Uterus (tissue), 4 donors: ENCODE measurements around the gene MANEAL. TPM values are rescaled to one million over a fixed set of nuclear protein-coding genes. Genes with fewer than 3 reads are reported as not detected.

Source experiments
- DNase-seq, 2 donors: peaks; one replicate each; pipeline ENCODE4 v3.0.0-alpha.2; 2019 to 2020
- H3K27ac ChIP-seq, 2 donors: fragments of 200-600 bp; sonication (generic); 1 replicate in 1 of 2; 2 replicates in 1 of 2; pipeline ENCODE4 v1.5.1; 2016 to 2018
- H3K27me3 ChIP-seq, 2 donors: fragments of 200-600 bp; sonication (generic); one replicate each; pipeline ENCODE4 v1.5.1; 2018 to 2019; ENCODE audit warnings: control low read depth in 1 of 2
- H3K36me3 ChIP-seq, 2 donors: fragments of 200-600 bp; sonication (generic); one replicate each; pipeline ENCODE4 v1.5.1; 2019; ENCODE audit warnings: control low read depth in 1 of 2
- H3K4me1 ChIP-seq, 2 donors: fragments of 200-600 bp; sonication (generic); one replicate each; pipeline ENCODE4 v1.5.1; 2018 to 2019; ENCODE audit warnings: control low read depth in 1 of 2
- H3K4me3 ChIP-seq, 2 donors: fragments of 200-600 bp; sonication (generic); 1 replicate in 1 of 2; 2 replicates in 1 of 2; pipeline ENCODE4 v1.5.1; 2018 to 2019; ENCODE audit warnings: mild to moderate bottlenecking in 1 of 2
- H3K9me3 ChIP-seq, 2 donors: fragments of 200-600 bp; sonication (generic); one replicate each; pipeline ENCODE4 v1.5.1; 2019; ENCODE audit warnings: control low read depth in 1 of 2
- CTCF ChIP-seq, 4 experiments: fragments of 200-600 bp in 2 of 4; fragments of 450-650 bp in 2 of 4; sonication (generic) in 2 of 4; IDR thresholded peaks; one replicate each; pipeline ENCODE4 v1.5.1; 2016 to 2019; ENCODE audit warnings: antibody characterized with exemption in 4 of 4, mild to moderate bottlenecking in 2 of 4, moderate library complexity in 1 of 4
- POLR2A ChIP-seq, 2 donors: fragments of 450-650 bp; IDR thresholded peaks; one replicate each; pipeline ENCODE4 v1.6.1; 2016; ENCODE audit warnings: antibody characterized with exemption in 2 of 2, mild to moderate bottlenecking in 1 of 2, moderate library complexity in 1 of 2
- intact Hi-C: fragments of 100-400 bp; cut with DNase I; formaldehyde crosslinking; loops from one replicate; pipeline ENCODE4 v1.15.1; 2023; ENCODE audit warnings: low total_unique reads
- total RNA-seq, 4 donors: library from RNA; depleted of rRNA in 3 of 4; stranded (reverse); fragments of >200 nt in 3 of 4; gene quantifications; one replicate each; pipeline versions ENCODE4 v1.1.0 to v1.2.4, GENCODE V29; 2014 to 2023
- donor health status: DM: yes; HTN: yes; CAD: no.

The MANEAL gene
- total RNA-seq, 4 donors from 2014 or later, result 1.8 to 2.6 TPM; not detected in 2

GRCh38 chr1:37849480-37849879, 55.8 kb downstream of the MANEAL start:
- no peak for TF ChIP-seq CTCF (IDR thresholded peaks at IDR 0.05)
- TF ChIP-seq POLR2A (IDR thresholded peaks at IDR 0.05), result no peak
- no peak overlapping the region for H3K4me3 ChIP-seq
- H3K9me3 ChIP-seq, result no peaks in the 10 kb centered on the region
- no peak overlapping the region for H3K27ac ChIP-seq
- intact Hi-C loops, result no loop called here
- no peak for DNase-seq
- no peaks in the 10 kb centered on the region for H3K36me3 ChIP-seq
- H3K27me3 ChIP-seq, result no peaks in the 10 kb centered on the region
- peaks cover 0 to 4% of the 10 kb centered on the region in 2 donors for H3K4me1 ChIP-seq

GRCh38 chr1:37850352-37850955, 56.8 kb downstream of the MANEAL start:
- intact Hi-C loops, result no loop called here
- Histone ChIP-seq H3K27me3 (no peaks in the 10 kb centered on the region), H3K4me1 (peaks cover 0 to 4% of the 10 kb centered on the region in 2 donors), H3K4me3 (no peak overlapping the region), H3K36me3 (no peaks in the 10 kb centered on the region), H3K9me3 (no peaks in the 10 kb centered on the region), H3K27ac (no peak overlapping the region)
- DNase-seq, result no peak
- TF ChIP-seq POLR2A (IDR thresholded peaks at IDR 0.05) (no peak), CTCF (IDR thresholded peaks at IDR 0.05) (no peak)

Other genes with a start within 250 kb of the MANEAL start
- gene SNIP1, start 239.6 kb upstream of the MANEAL start, total RNA-seq, result 10 to 100 TPM in 3 of 4 donors, 1 to 10 TPM in 1; 2.0 to 21.2 (median 16.9) TPM
- 10 to 100 TPM in 1 of 4 donors, 1 to 10 TPM in 2, under 1 TPM in 1; 0.26 to 13.9 (median 3.9) TPM for gene DNALI1, start 236.9 kb upstream of the MANEAL start, total RNA-seq
- 1,000 to 10,000 TPM in 1 of 4 donors, 10 to 100 TPM in 3; 15.9 to 1,081 (median 52.9) TPM for gene GNL2, start 197.9 kb upstream of the MANEAL start, total RNA-seq
- 10 to 100 TPM in 3 of 4 donors, 1 to 10 TPM in 1; 4.6 to 74.6 (median 29.9) TPM for gene RSPO1, start 159.0 kb upstream of the MANEAL start, total RNA-seq
- gene CDCA8, start 101.3 kb upstream of the MANEAL start, total RNA-seq, result 1 to 10 TPM in 1 of 4 donors, under 1 TPM in 1, not detected in 2; 0.18 to 5.9 TPM
- gene EPHA10, start 28.7 kb upstream of the MANEAL start, total RNA-seq, result under 1 TPM in 2 of 4 donors, not detected in 2; 0.41 to 0.67 TPM
- 10 to 100 TPM; 15.4 to 25.6 (median 20.1) TPM for gene C1orf122, start 13.9 kb downstream of the MANEAL start, total RNA-seq
- 10 to 100 TPM in 3 of 4 donors, 1 to 10 TPM in 1; 8.5 to 12.0 (median 10.5) TPM for gene YRDC, start 14.4 kb downstream of the MANEAL start, total RNA-seq
- gene MTF1, start 65.7 kb downstream of the MANEAL start, total RNA-seq, result 10 to 100 TPM in 1 of 4 donors, 1 to 10 TPM in 3; 1.5 to 20.5 (median 4.8) TPM
- gene INPP5B, start 153.2 kb downstream of the MANEAL start, total RNA-seq, result 10 to 100 TPM; 20.2 to 79.4 (median 46.8) TPM
- gene SF3A3, start 196.2 kb downstream of the MANEAL start, total RNA-seq, result 100 to 1,000 TPM in 1 of 4 donors, 10 to 100 TPM in 3; 22.6 to 102 (median 45.4) TPM
- 10 to 100 TPM; 21.0 to 97.5 (median 42.1) TPM for gene FHL3, start 211.7 kb downstream of the MANEAL start, total RNA-seq
- 10 to 100 TPM in 3 of 4 donors, 1 to 10 TPM in 1; 8.2 to 60.3 (median 36.9) TPM for gene UTP11, start 218.9 kb downstream of the MANEAL start, total RNA-seq